Ishikawa (cell line): ENCODE measurements around the gene TRERF1.

Experiments
- CEBPB ChIP-seq: IDR thresholded peaks from 2 replicates; pipeline ENCODE4 v1.6.1; 2012
- CREB1 ChIP-seq: IDR thresholded peaks from 2 replicates; pipeline ENCODE4 v1.6.1; 2012; ENCODE audit warnings: low read depth
- EGR1 ChIP-seq: IDR thresholded peaks from 2 replicates; pipeline ENCODE4 v1.6.1; 2012
- EP300 ChIP-seq: IDR thresholded peaks from 2 replicates; pipeline ENCODE4 v1.6.1; 2012; ENCODE audit warnings: borderline replicate concordance
- FOXM1 ChIP-seq: IDR thresholded peaks from 2 replicates; pipeline ENCODE4 v1.6.1; 2012; ENCODE audit warnings: low read depth, borderline replicate concordance
- MAX ChIP-seq: IDR thresholded peaks from 2 replicates; pipeline ENCODE4 v1.6.1; 2012
- NFIC ChIP-seq: IDR thresholded peaks from 2 replicates; pipeline ENCODE4 v1.6.1; 2012
- RAD21 ChIP-seq: IDR thresholded peaks from 2 replicates; pipeline ENCODE4 v1.6.1; 2012; ENCODE audit warnings: low read depth
- TAF1 ChIP-seq: IDR thresholded peaks from 2 replicates; pipeline ENCODE4 v1.6.1; 2012; ENCODE audit warnings: low read depth, mild to moderate bottlenecking
- TCF12 ChIP-seq: IDR thresholded peaks from 2 replicates; pipeline ENCODE4 v1.6.1; 2012; ENCODE audit warnings: low read depth
- TEAD4 ChIP-seq: IDR thresholded peaks from 2 replicates; pipeline ENCODE4 v1.6.1; 2012
- YY1 ChIP-seq: IDR thresholded peaks from 2 replicates; pipeline ENCODE4 v1.6.1; 2012; ENCODE audit warnings: low read depth
- ZBTB7A ChIP-seq: IDR thresholded peaks from 2 replicates; pipeline ENCODE4 v1.6.1; 2012; ENCODE audit warnings: low read depth
- TF ChIP-seq, protein P1 (sequence below): IDR thresholded peaks from 2 replicates; pipeline ENCODE4 v1.6.1; 2012
- TF ChIP-seq, protein P2 (sequence below): IDR thresholded peaks from 2 replicates; pipeline ENCODE4 v1.6.1; 2012; ENCODE audit warnings: low read depth, mild to moderate bottlenecking

Gene TRERF1

DNA sequence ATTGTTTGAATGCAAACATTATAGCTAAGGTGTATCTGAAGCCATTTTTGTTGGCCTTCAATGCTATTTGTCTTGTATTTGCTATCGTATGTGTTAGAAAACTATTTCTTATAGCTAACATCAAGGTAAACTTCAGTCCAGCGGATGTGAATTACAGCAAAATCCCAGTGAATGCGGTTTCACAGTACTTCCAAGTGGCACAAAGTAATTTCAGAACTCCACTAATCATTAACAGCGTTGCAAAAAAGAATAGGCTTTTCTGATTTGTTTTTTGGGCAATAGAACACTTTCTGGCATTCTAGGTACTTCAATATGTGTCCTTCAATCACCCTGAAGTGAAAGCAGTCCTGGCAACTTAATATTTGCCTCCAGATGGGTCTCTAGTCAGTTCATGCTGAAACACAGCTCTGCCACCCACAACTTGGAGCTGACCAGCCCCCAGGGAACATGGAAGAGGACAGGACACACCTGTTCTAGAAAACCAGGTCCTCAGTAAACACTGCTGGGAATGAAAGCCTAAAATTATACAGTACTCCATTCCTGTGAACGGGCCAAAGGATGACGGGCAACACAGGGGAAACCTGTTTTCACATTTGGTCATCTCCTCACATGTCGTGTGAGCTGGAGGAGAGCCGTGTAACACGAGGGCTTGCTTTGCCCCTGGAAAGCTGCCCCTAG, 224.4 kb downstream of the TRERF1 start:
- TF ChIP-seq TCF12 (no peak), CREB1 (no peak), MAX (no peak), NFIC (no peak), CEBPB (no peak), EGR1 (no peak)
- TF ChIP-seq, protein P1, sequence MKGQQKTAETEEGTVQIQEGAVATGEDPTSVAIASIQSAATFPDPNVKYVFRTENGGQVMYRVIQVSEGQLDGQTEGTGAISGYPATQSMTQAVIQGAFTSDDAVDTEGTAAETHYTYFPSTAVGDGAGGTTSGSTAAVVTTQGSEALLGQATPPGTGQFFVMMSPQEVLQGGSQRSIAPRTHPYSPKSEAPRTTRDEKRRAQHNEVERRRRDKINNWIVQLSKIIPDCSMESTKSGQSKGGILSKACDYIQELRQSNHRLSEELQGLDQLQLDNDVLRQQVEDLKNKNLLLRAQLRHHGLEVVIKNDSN = no peak

- peak; percentile 27; the same call in 1 of the 2 replicates for TF ChIP-seq RAD21
- peak; percentile 54 for TF ChIP-seq ZBTB7A
- TF ChIP-seq CREB1 = no peak
- peak; percentile 94 for TF ChIP-seq EP300
- TF ChIP-seq EGR1 = peak; percentile 43; the same call in 1 of the 2 replicates
- TF ChIP-seq MAX = peak; percentile 71
- TF ChIP-seq TEAD4 = peak; percentile 89
- peak; percentile 93 for TF ChIP-seq TCF12
- TF ChIP-seq YY1 = 0 out of 2 replicates have a peak, but pooled peaks have one; percentile 51
- TF ChIP-seq FOXM1 = peak; percentile 88
- peak; percentile 72 for TF ChIP-seq NFIC
- TF ChIP-seq TAF1 = no peak
- peak; percentile 53; the same call in 1 of the 2 replicates for TF ChIP-seq CEBPB
- TF ChIP-seq, protein P1 = no peak
- TF ChIP-seq, protein P2, sequence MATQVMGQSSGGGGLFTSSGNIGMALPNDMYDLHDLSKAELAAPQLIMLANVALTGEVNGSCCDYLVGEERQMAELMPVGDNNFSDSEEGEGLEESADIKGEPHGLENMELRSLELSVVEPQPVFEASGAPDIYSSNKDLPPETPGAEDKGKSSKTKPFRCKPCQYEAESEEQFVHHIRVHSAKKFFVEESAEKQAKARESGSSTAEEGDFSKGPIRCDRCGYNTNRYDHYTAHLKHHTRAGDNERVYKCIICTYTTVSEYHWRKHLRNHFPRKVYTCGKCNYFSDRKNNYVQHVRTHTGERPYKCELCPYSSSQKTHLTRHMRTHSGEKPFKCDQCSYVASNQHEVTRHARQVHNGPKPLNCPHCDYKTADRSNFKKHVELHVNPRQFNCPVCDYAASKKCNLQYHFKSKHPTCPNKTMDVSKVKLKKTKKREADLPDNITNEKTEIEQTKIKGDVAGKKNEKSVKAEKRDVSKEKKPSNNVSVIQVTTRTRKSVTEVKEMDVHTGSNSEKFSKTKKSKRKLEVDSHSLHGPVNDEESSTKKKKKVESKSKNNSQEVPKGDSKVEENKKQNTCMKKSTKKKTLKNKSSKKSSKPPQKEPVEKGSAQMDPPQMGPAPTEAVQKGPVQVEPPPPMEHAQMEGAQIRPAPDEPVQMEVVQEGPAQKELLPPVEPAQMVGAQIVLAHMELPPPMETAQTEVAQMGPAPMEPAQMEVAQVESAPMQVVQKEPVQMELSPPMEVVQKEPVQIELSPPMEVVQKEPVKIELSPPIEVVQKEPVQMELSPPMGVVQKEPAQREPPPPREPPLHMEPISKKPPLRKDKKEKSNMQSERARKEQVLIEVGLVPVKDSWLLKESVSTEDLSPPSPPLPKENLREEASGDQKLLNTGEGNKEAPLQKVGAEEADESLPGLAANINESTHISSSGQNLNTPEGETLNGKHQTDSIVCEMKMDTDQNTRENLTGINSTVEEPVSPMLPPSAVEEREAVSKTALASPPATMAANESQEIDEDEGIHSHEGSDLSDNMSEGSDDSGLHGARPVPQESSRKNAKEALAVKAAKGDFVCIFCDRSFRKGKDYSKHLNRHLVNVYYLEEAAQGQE = no peak; the same call in 1 of the 2 replicates
Observed at GRCh38 chr6:42226645-42227143, 225.0 kb downstream of the TRERF1 start.

- TF ChIP-seq ZBTB7A = no peak
- TF ChIP-seq, protein P2 = no peak
- no peak for TF ChIP-seq TEAD4
- TF ChIP-seq MAX = no peak
- TF ChIP-seq RAD21 = no peak
- no peak for TF ChIP-seq FOXM1
- no peak for TF ChIP-seq CEBPB
- no peak for TF ChIP-seq YY1
- TF ChIP-seq CREB1 = no peak
- TF ChIP-seq EP300 = no peak
- TF ChIP-seq, protein P1 = no peak
- no peak for TF ChIP-seq TCF12
- TF ChIP-seq EGR1 = no peak
Observed at GRCh38 chr6:42226161-42226611, 225.5 kb downstream of the TRERF1 start.

- TF ChIP-seq EGR1 = no peak
- TF ChIP-seq, protein P1 = no peak
- TF ChIP-seq EP300 = no peak
- TF ChIP-seq TCF12 = no peak
- TF ChIP-seq CEBPB = no peak
- no peak for TF ChIP-seq TEAD4
- TF ChIP-seq NFIC = no peak
- TF ChIP-seq RAD21 = no peak
- TF ChIP-seq CREB1 = no peak
- no peak for TF ChIP-seq ZBTB7A
Observed at GRCh38 chr6:42225419-42225818, 226.3 kb downstream of the TRERF1 start.
